Measurements from ENCODE around the gene SCUBE3.

The SCUBE3 gene

DNA sequence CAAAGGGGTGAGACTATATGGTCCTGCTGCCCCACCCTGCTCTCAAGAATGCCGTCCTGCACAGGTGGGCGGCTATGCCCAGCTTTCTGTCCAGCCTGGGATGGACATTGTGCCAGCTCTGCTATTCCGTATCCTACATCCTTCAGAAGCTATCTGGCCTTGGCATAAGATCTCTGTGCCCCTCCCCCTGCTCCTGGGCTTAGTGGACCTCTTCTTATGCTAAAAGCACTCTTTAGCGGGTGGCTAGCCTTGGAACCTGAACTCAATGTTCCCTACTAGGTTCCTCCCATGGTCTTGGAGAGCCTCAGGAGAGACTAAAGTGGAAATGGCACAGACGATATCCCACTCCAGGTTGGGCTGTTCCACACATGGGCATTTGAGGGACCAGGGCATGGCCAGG, 22.5 kb downstream of the SCUBE3 start:
- Histone ChIP-seq H3F3A (ENCODE audit: insufficient read depth, low read length) (no peaks in the 10 kb centered on the region), H3K27me3 (ENCODE audit: insufficient read depth, low read length) (no peaks in the 10 kb centered on the region; the same call in 1 of the 2 replicates), H3K27ac (ENCODE audit: low read depth, low read length, poor library complexity, severe bottlenecking) (no peak overlapping the region), H3K9ac (ENCODE audit: low read length) (no peak overlapping the region), H3K4me1 (ENCODE audit: insufficient read depth, low read length, severe bottlenecking) (no peaks in the 10 kb centered on the region), H4K20me1 (ENCODE audit: insufficient read depth, low read length) (no peaks in the 10 kb centered on the region), H3K9me3 (ENCODE audit: low read length) (no peaks in the 10 kb centered on the region; the same call in 1 of the 2 replicates), H2AFZ (ENCODE audit: low read length) (no peak overlapping the region), H3K4me2 (ENCODE audit: low read length) (no peak overlapping the region), H3K9me2 (ENCODE audit: low read depth, low read length) (no peaks in the 10 kb centered on the region), H3K4me3 (ENCODE audit: low read depth, low read length, poor library complexity, severe bottlenecking) (no peak overlapping the region), H3K36me3 (ENCODE audit: insufficient read depth, low read length) (no peaks in the 10 kb centered on the region), H3K79me2 (ENCODE audit: insufficient read depth, low read length) (no peaks in the 10 kb centered on the region)
- no peak for TF ChIP-seq EZH2 (IDR thresholded peaks at IDR 0.05; ENCODE audit: borderline replicate concordance, low read length)
- TF ChIP-seq, protein P1, sequence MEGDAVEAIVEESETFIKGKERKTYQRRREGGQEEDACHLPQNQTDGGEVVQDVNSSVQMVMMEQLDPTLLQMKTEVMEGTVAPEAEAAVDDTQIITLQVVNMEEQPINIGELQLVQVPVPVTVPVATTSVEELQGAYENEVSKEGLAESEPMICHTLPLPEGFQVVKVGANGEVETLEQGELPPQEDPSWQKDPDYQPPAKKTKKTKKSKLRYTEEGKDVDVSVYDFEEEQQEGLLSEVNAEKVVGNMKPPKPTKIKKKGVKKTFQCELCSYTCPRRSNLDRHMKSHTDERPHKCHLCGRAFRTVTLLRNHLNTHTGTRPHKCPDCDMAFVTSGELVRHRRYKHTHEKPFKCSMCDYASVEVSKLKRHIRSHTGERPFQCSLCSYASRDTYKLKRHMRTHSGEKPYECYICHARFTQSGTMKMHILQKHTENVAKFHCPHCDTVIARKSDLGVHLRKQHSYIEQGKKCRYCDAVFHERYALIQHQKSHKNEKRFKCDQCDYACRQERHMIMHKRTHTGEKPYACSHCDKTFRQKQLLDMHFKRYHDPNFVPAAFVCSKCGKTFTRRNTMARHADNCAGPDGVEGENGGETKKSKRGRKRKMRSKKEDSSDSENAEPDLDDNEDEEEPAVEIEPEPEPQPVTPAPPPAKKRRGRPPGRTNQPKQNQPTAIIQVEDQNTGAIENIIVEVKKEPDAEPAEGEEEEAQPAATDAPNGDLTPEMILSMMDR (IDR thresholded peaks at IDR 0.05; ENCODE audit: low read length) = no peak

DNA sequence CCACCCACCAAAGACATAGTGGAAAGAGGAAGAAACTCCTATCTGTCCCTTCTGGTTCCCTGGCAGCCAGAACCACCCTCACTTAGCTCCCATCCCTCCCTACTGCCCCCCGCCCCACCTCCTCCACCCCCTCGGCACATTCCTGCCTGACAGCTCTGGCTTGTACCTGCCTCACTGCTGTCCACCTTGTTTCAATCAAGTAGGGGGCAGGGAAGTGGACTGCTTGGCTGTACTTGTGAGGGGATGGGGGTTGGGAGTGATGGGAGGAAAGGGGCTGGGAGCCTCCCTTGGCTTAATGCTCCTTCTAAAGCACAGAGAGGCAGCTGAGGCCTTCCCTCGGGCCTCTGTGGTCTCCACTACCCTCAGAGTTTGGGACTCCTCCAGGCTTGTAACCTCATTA, 23.7 kb downstream of the SCUBE3 start:
- H3K4me3 ChIP-seq (ENCODE audit: low read depth, low read length, poor library complexity, severe bottlenecking) = no peak overlapping the region

DNA sequence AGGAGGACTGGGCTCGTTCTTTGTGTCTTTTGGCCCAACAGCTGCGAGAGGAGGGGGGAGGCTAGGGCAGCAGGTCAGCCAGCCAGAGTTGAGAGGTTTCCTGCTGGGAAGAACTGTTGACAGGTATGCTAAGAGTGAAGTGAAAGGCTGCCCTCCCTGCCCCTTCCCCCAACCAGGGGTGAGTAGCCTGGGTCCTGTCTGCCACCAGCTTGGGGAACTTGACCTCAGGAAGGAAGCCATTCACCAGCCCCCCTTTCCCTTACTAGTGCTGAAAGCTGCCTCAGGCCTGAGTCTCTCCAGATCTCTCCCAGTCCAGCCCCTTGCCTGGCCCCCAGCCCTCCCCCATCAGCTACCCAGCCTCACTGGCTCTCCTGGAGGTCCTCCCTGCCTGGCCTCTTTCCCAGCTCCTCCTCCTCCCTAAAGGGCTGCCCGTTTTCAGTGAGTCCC, 25.1 kb downstream of the SCUBE3 start:
- Histone ChIP-seq H3K27ac (ENCODE audit: low read depth, low read length, poor library complexity, severe bottlenecking) (no peak overlapping the region), H3K36me3 (ENCODE audit: insufficient read depth, low read length) (no peaks in the 10 kb centered on the region), H3K4me2 (ENCODE audit: low read length) (no peak overlapping the region), H3K9me2 (ENCODE audit: low read depth, low read length) (no peaks in the 10 kb centered on the region), H3K9ac (ENCODE audit: low read length) (no peak overlapping the region), H3K9me3 (ENCODE audit: low read length) (no peaks in the 10 kb centered on the region; the same call in 1 of the 2 replicates), H3K4me1 (ENCODE audit: insufficient read depth, low read length, severe bottlenecking) (no peaks in the 10 kb centered on the region), H4K20me1 (ENCODE audit: insufficient read depth, low read length) (no peaks in the 10 kb centered on the region), H3F3A (ENCODE audit: insufficient read depth, low read length) (no peaks in the 10 kb centered on the region), H2AFZ (ENCODE audit: low read length) (no peak overlapping the region), H3K4me3 (ENCODE audit: low read depth, low read length, poor library complexity, severe bottlenecking) (no peak overlapping the region), H3K27me3 (ENCODE audit: insufficient read depth, low read length) (no peaks in the 10 kb centered on the region), H3K79me2 (ENCODE audit: insufficient read depth, low read length) (no peaks in the 10 kb centered on the region)
- TF ChIP-seq, protein P1 (IDR thresholded peaks at IDR 0.05; ENCODE audit: low read length) = no peak
- TF ChIP-seq EZH2 (IDR thresholded peaks at IDR 0.05; ENCODE audit: borderline replicate concordance, low read length) = no peak

More for the DNA sequence above, 23.7 kb downstream of the SCUBE3 start:
- Histone ChIP-seq H3K36me3 (ENCODE audit: insufficient read depth, low read length) (no peaks in the 10 kb centered on the region), H2AFZ (ENCODE audit: low read length) (no peak overlapping the region), H3K27me3 (ENCODE audit: insufficient read depth, low read length) (no peaks in the 10 kb centered on the region; the same call in 1 of the 2 replicates), H3K79me2 (ENCODE audit: insufficient read depth, low read length) (no peaks in the 10 kb centered on the region), H3K4me1 (ENCODE audit: insufficient read depth, low read length, severe bottlenecking) (no peaks in the 10 kb centered on the region), H3K9ac (ENCODE audit: low read length) (no peak overlapping the region), H3K9me3 (ENCODE audit: low read length) (no peaks in the 10 kb centered on the region; the same call in 1 of the 2 replicates), H3K9me2 (ENCODE audit: low read depth, low read length) (no peaks in the 10 kb centered on the region), H3K27ac (ENCODE audit: low read depth, low read length, poor library complexity, severe bottlenecking) (no peak overlapping the region), H4K20me1 (ENCODE audit: insufficient read depth, low read length) (no peaks in the 10 kb centered on the region), H3F3A (ENCODE audit: insufficient read depth, low read length) (no peaks in the 10 kb centered on the region), H3K4me2 (ENCODE audit: low read length) (no peak overlapping the region)
- TF ChIP-seq EZH2 (IDR thresholded peaks at IDR 0.05; ENCODE audit: borderline replicate concordance, low read length) = no peak
- TF ChIP-seq, protein P1 (IDR thresholded peaks at IDR 0.05; ENCODE audit: low read length) = no peak
